22Rv1 (cell line): ENCODE measurements around the gene LCN9.

ENCODE experiments used
- ZFX ChIP-seq: fragments of 450-650 bp; IDR thresholded peaks from 2 replicates; pipeline ENCODE4 v1.6.1; 2017; ENCODE audit warnings: antibody characterized with exemption, borderline replicate concordance
- TF ChIP-seq, protein P1 (sequence below): fragments of 450-650 bp; IDR thresholded peaks from 2 replicates; pipeline ENCODE4 v1.5.1; 2017; ENCODE audit warnings: mild to moderate bottlenecking

DNA sequence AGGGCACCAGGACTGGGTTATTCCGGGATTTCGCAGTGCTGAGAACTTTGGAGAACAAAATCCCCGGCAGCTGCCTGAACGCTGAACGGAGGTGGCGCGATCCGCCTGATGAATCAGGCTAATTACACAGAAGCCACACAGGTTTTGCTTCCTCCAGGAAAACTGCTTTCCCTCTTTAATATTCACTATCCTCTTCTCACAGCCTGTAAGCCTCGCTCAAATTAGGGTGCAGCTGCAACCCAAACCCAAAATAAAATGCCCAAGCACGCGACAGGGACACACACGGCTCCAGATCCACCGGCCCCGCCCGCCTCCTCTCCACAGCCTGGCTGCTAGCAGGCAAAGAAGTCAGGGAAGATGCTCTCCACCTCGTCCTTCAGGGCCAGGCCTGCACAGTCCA, 30.2 kb downstream of the LCN9 start:
- TF ChIP-seq, protein P1, sequence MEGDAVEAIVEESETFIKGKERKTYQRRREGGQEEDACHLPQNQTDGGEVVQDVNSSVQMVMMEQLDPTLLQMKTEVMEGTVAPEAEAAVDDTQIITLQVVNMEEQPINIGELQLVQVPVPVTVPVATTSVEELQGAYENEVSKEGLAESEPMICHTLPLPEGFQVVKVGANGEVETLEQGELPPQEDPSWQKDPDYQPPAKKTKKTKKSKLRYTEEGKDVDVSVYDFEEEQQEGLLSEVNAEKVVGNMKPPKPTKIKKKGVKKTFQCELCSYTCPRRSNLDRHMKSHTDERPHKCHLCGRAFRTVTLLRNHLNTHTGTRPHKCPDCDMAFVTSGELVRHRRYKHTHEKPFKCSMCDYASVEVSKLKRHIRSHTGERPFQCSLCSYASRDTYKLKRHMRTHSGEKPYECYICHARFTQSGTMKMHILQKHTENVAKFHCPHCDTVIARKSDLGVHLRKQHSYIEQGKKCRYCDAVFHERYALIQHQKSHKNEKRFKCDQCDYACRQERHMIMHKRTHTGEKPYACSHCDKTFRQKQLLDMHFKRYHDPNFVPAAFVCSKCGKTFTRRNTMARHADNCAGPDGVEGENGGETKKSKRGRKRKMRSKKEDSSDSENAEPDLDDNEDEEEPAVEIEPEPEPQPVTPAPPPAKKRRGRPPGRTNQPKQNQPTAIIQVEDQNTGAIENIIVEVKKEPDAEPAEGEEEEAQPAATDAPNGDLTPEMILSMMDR: no peak
- TF ChIP-seq ZFX: no peak
